ENCODE measurements around the gene CRABP1.

DNA sequence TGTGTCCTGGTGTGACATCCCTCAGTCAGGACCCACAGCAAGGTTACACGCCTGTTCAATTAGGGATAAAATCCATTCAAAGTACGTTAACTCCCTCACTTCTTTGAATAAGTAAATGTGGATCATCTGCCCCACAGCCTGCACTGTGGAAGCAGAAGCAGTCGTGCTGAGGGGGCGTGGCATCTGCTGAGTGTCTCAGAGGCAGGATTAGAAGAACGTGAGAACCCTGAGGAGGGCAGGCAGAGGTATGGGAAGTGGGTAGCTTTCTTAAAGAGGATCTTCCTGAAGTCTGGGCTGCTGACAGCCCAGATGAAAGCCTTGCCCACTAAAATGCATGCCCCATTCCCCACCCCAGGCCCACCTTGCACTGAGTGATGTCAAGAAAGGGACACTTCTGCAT is 28.5 kb downstream of the CRABP1 start:
- TF ChIP-seq, protein P1, sequence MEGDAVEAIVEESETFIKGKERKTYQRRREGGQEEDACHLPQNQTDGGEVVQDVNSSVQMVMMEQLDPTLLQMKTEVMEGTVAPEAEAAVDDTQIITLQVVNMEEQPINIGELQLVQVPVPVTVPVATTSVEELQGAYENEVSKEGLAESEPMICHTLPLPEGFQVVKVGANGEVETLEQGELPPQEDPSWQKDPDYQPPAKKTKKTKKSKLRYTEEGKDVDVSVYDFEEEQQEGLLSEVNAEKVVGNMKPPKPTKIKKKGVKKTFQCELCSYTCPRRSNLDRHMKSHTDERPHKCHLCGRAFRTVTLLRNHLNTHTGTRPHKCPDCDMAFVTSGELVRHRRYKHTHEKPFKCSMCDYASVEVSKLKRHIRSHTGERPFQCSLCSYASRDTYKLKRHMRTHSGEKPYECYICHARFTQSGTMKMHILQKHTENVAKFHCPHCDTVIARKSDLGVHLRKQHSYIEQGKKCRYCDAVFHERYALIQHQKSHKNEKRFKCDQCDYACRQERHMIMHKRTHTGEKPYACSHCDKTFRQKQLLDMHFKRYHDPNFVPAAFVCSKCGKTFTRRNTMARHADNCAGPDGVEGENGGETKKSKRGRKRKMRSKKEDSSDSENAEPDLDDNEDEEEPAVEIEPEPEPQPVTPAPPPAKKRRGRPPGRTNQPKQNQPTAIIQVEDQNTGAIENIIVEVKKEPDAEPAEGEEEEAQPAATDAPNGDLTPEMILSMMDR (IDR thresholded peaks at IDR 0.05; ENCODE audit: insufficient read depth, low read depth, low read length): no peak
- no peak for TF ChIP-seq EZH2 (IDR thresholded peaks at IDR 0.05; ENCODE audit: insufficient read depth, low read length)
